ENCODE data around the gene HIF3A.
A peak's percentile ranks its signal among the peaks of the same experiment; 100 is the strongest.
"Not testable (repeated sequence)": the region's sequence is repeated elsewhere in the genome, so short reads cannot be mapped to it uniquely, and the experiment has no call there.

The HIF3A gene

GRCh38 chr19:46361915-46362314 lies 65.1 kb downstream of the HIF3A start:
- no peak for DNase-seq (ENCODE audit: low spot score)

- DNase-seq (ENCODE audit: low spot score): no peak
Observed at GRCh38 chr19:46364359-46364758, 67.5 kb downstream of the HIF3A start.

GRCh38 chr19:46365561-46365960 lies 68.7 kb downstream of the HIF3A start:
- no peak for DNase-seq (ENCODE audit: low spot score)

- no peak for DNase-seq (ENCODE audit: low spot score)
Observed at GRCh38 chr19:46366620-46367292, 69.9 kb downstream of the HIF3A start.

- DNase-seq (ENCODE audit: low spot score): no peak
Observed at GRCh38 chr19:46367426-46367825, 70.6 kb downstream of the HIF3A start.

GRCh38 chr19:46368116-46368515 lies 71.3 kb downstream of the HIF3A start:
- DNase-seq (ENCODE audit: low spot score): no peak

- no peak for DNase-seq (ENCODE audit: low spot score)
Observed at GRCh38 chr19:46369817-46370216, 73.0 kb downstream of the HIF3A start.

GRCh38 chr19:46371371-46371901 lies 74.6 kb downstream of the HIF3A start:
- no peak for DNase-seq (ENCODE audit: low spot score)

- no peak for DNase-seq (ENCODE audit: low spot score)
Observed at GRCh38 chr19:46372901-46373490, 76.2 kb downstream of the HIF3A start.

- DNase-seq (ENCODE audit: low spot score): peak; percentile 43
Observed at GRCh38 chr19:46373491-46374359, 76.9 kb downstream of the HIF3A start.

GRCh38 chr19:46374536-46375475 lies 78.0 kb downstream of the HIF3A start:
- no peak for DNase-seq (ENCODE audit: low spot score)

- DNase-seq (ENCODE audit: low spot score): not testable (repeated sequence)
Observed at GRCh38 chr19:46375476-46376067, 78.7 kb downstream of the HIF3A start.

GRCh38 chr19:46376241-46377153 lies 79.7 kb downstream of the HIF3A start:
- no peak for DNase-seq (ENCODE audit: low spot score)

GRCh38 chr19:46378268-46378667 lies 81.4 kb downstream of the HIF3A start:
- DNase-seq (ENCODE audit: low spot score): no peak

GRCh38 chr19:46380690-46381089 lies 83.8 kb downstream of the HIF3A start:
- DNase-seq (ENCODE audit: low spot score): no peak

GRCh38 chr19:46381346-46381745 lies 84.5 kb downstream of the HIF3A start:
- no peak for DNase-seq (ENCODE audit: low spot score)

GRCh38 chr19:46381756-46382345 lies 85.0 kb downstream of the HIF3A start:
- DNase-seq (ENCODE audit: low spot score): no peak

- DNase-seq (ENCODE audit: low spot score): no peak
Observed at GRCh38 chr19:46383171-46383815, 86.5 kb downstream of the HIF3A start.

- DNase-seq (ENCODE audit: low spot score): no peak
Observed at GRCh38 chr19:46383846-46384245, 87.0 kb downstream of the HIF3A start.
